Keratinocyte (primary cell): Measurements from ENCODE around the gene TBC1D22B. TPM values are rescaled to one million over a fixed set of nuclear protein-coding genes. Genes with fewer than 3 reads are reported as not detected.

ENCODE experiments used
- DNase-seq: peaks from one replicate; pipeline ENCODE4 v3.0.0-alpha.2; 2011; ENCODE audit warnings: low read depth, missing footprints, low spot score
- FAIRE-seq: peaks from 2 replicates; lab custom pipeline; 2011; peaks lifted over from hg19 to GRCh38; lab: Jason Lieb, UNC
- H2AFZ ChIP-seq: 2 replicates; pipeline ENCODE4 v1.6.0; 2012; ENCODE audit warnings: low read length, control low read depth, inconsistent platforms; ENCODE audit not compliant: control insufficient read depth
- H3K27ac ChIP-seq: 2 replicates; pipeline ENCODE4 v1.5.1; 2011; ENCODE audit warnings: low read length; ENCODE audit not compliant: control insufficient read depth, insufficient read depth
- H3K27me3 ChIP-seq: 3 replicates; pipeline ENCODE4 v1.6.0; 2011; ENCODE audit warnings: low read length; ENCODE audit not compliant: control insufficient read depth, insufficient read depth; ENCODE audit errors: extremely low read depth
- H3K36me3 ChIP-seq, 2 experiments: 2 replicates in 1 of 2; 3 replicates in 1 of 2; pipeline ENCODE4 v1.5.1; 2011; ENCODE audit warnings: low read length in 2 of 2, mild to moderate bottlenecking in 1 of 2; ENCODE audit not compliant: control insufficient read depth in 2 of 2, insufficient read depth in 2 of 2; ENCODE audit errors: extremely low read depth in 1 of 2
- H3K4me1 ChIP-seq: 3 replicates; pipeline ENCODE4 v1.5.1; 2011; ENCODE audit warnings: low read length; ENCODE audit not compliant: control insufficient read depth, insufficient read depth; ENCODE audit errors: extremely low read depth
- H3K4me2 ChIP-seq: 3 replicates; pipeline ENCODE4 v1.6.0; 2011; ENCODE audit warnings: low read depth, low read length; ENCODE audit not compliant: control insufficient read depth, insufficient read depth; ENCODE audit errors: extremely low read depth
- H3K4me3 ChIP-seq, 3 experiments: fragments of 200-600 bp in 1 of 3; sonication (generic) in 1 of 3; 2 replicates in 2 of 3; 3 replicates in 1 of 3; pipeline ENCODE4 v1.5.1; 2011 to 2016; ENCODE audit warnings: low read length in 3 of 3, mild to moderate bottlenecking in 3 of 3, control low read depth in 2 of 3, inconsistent platforms in 1 of 3, low read depth in 1 of 3, mixed read lengths in 1 of 3, mixed run types in 1 of 3, moderate library complexity in 1 of 3; ENCODE audit not compliant: control insufficient read depth in 2 of 3, insufficient read depth in 2 of 3; ENCODE audit errors: extremely low read depth in 1 of 3
- H3K79me2 ChIP-seq: 2 replicates; pipeline ENCODE4 v1.6.0; 2012; ENCODE audit warnings: low read length; ENCODE audit not compliant: control insufficient read depth, insufficient read depth
- H3K9ac ChIP-seq: 3 replicates; pipeline ENCODE4 v1.6.0; 2011; ENCODE audit warnings: low read length; ENCODE audit not compliant: control insufficient read depth, insufficient read depth; ENCODE audit errors: extremely low read depth
- H3K9me1 ChIP-seq: 3 replicates; pipeline ENCODE4 v1.6.0; 2011; ENCODE audit warnings: low read length; ENCODE audit not compliant: control insufficient read depth, insufficient read depth; ENCODE audit errors: extremely low read depth
- H3K9me3 ChIP-seq: 2 replicates; pipeline ENCODE4 v1.5.1; 2012; ENCODE audit warnings: low read depth, low read length; ENCODE audit not compliant: control insufficient read depth
- H4K20me1 ChIP-seq: 3 replicates; pipeline ENCODE4 v1.6.0; 2011; ENCODE audit warnings: low read length; ENCODE audit not compliant: control insufficient read depth, insufficient read depth; ENCODE audit errors: extremely low read depth
- EZH2 ChIP-seq: IDR thresholded peaks from one replicate; pipeline ENCODE4 v1.6.1; 2012; ENCODE audit warnings: inconsistent platforms, mild to moderate bottlenecking, low read length, moderate library complexity
- dilution Hi-C: fragments of 300-500 bp; cut with MboI; formaldehyde crosslinking; loops from one replicate; pipeline ENCODE4 v1.7.0; 2020; ENCODE audit warnings: low sequenced_read_pairs; ENCODE audit not compliant: extremely low pct_ligation_motif_present
- polyA plus RNA-seq, 5 experiments: library from polyadenylated mRNA; depleted of rRNA in 3 of 5; stranded (reverse) in 3 of 5; stranded (forward) in 1 of 5; unstranded in 1 of 5; fragments of >200 nt; gene quantifications; 1 replicate in 1 of 5; 2 replicates in 3 of 5; 3 replicates in 1 of 5; pipeline versions ENCODE4 v1.2.1 to v1.2.3, GENCODE V29; 2011 to 2012; ENCODE audit warnings: missing spikeins in 2 of 5, low read depth in 1 of 5, low replicate concordance in 1 of 5
- TF ChIP-seq, protein P1 (sequence below), 3 experiments: IDR thresholded peaks in 1 of 3; conservative IDR thresholded peaks in 1 of 3; optimal IDR thresholded peaks in 1 of 3; 2 replicates in 2 of 3; 3 replicates in 1 of 3; pipeline versions ENCODE3 to v1.5.1; 2011; ENCODE audit warnings: low read length in 3 of 3, mild to moderate bottlenecking in 3 of 3, moderate library complexity in 2 of 3, control low read depth in 1 of 3, inconsistent platforms in 1 of 3; ENCODE audit not compliant: insufficient read depth in 2 of 3; ENCODE audit errors: extremely low read depth in 1 of 3

Gene TBC1D22B
- polyA plus RNA-seq, 1 donor (not counting 4 experiments of a cell fraction or from before 2014, with no cell fraction given): 5.9 TPM

DNA sequence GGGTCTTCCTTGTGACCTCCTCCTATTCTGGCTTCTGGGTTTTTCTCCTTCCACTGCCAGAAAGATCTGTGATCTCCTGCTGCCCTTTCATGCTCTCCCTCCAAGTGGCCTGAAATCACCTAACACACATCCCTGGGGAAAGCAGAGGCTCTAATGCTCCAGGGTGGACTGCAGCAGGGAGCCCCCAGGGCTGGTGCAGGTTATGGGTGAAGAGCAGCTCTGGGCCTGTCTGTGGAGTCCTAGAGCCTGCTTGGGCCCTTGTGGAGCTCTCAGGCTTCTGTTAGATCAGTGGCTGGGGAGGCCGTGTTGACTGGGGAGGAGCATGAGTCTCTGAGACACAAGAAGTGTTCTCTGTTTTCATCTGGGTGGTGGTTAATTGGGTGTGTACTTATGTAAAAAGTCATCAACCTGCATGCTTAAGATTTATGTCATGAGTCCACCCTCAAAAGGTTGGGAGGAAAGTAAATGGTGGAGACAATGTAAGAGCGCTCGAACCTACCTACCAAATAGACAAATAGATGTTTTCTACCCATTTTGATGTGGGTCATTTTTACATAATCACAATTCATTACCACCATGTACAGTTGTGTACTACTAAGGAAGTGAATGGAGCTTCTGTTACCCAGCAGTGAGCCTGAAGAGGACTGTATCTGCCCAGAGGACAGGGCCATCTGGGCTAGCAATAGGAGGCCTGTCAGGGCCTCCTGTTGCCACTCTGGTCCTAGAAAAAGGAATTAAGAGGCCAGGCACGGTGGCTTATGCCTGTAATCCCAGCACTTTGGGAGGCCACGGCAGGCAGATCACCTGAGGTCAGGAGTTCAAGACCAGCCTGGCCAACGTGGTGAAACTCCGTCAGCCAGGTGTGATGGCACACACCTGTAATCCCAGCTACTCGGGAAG lies 64.2 kb downstream of the TBC1D22B start:
- Histone ChIP-seq H3K4me2 (no peak overlapping the region), H3K9me1 (no peaks in the 10 kb centered on the region), H3K9ac (no peak overlapping the region), H3K27me3 (no peaks in the 10 kb centered on the region), H3K79me2 (no peaks in the 10 kb centered on the region), H3K4me3 (no peak overlapping the region), H3K27ac (no peak overlapping the region), H3K9me3 (no peaks in the 10 kb centered on the region), H3K36me3 (peaks cover 18 to 19% of the 10 kb centered on the region in 2 experiments), H2AFZ (no peak overlapping the region), H4K20me1 (no peaks in the 10 kb centered on the region), H3K4me1 (peaks cover 13% of the 10 kb centered on the region)
- DNase-seq (no peak), FAIRE-seq (no peak)
- TF ChIP-seq EZH2: no peak
- dilution Hi-C loops: no loop called here

DNA sequence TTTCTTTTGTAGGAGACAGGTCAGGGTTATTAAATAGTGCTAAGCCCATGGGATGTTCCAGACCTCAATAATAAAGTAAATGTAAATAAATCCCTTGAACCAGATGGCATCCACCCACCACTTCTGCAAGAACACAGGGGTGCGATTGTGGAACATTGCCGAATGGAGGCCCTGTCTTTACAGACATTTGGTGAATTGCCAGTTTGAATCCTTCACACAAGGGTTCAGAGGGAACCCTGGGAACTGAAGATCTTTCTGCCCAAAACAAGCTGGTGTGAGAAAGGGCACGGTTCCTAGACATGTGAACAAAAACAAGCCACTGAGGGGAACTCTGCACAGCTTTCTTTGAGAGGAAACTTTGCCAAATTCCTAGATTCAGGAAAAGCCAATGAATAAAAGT lies 66.0 kb downstream of the TBC1D22B start:
- H3K79me2 ChIP-seq: no peaks in the 10 kb centered on the region
- FAIRE-seq (no peak), DNase-seq (no peak)
- no peak overlapping the region for H3K27ac ChIP-seq
- H3K36me3 ChIP-seq: peaks cover 6 to 9% of the 10 kb centered on the region in 2 experiments
- no peaks in the 10 kb centered on the region for H4K20me1 ChIP-seq
- TF ChIP-seq EZH2: no peak
- TF ChIP-seq, protein P1, sequence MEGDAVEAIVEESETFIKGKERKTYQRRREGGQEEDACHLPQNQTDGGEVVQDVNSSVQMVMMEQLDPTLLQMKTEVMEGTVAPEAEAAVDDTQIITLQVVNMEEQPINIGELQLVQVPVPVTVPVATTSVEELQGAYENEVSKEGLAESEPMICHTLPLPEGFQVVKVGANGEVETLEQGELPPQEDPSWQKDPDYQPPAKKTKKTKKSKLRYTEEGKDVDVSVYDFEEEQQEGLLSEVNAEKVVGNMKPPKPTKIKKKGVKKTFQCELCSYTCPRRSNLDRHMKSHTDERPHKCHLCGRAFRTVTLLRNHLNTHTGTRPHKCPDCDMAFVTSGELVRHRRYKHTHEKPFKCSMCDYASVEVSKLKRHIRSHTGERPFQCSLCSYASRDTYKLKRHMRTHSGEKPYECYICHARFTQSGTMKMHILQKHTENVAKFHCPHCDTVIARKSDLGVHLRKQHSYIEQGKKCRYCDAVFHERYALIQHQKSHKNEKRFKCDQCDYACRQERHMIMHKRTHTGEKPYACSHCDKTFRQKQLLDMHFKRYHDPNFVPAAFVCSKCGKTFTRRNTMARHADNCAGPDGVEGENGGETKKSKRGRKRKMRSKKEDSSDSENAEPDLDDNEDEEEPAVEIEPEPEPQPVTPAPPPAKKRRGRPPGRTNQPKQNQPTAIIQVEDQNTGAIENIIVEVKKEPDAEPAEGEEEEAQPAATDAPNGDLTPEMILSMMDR (optimal IDR thresholded peaks at IDR 0.05 in 1 of 3, IDR thresholded peaks at IDR 0.05 in 1 of 3, conservative IDR thresholded peaks at IDR 0.05 in 1 of 3; ENCODE audit: extremely low read depth in 1 of 3, insufficient read depth in 2 of 3, low read length in 3 of 3): no peak
- dilution Hi-C loops: no loop called here
- H3K27me3 ChIP-seq: no peaks in the 10 kb centered on the region
- no peaks in the 10 kb centered on the region for H3K9me3 ChIP-seq
- H3K4me3 ChIP-seq: no peak overlapping the region
- no peak overlapping the region for H2AFZ ChIP-seq
- no peaks in the 10 kb centered on the region for H3K9me1 ChIP-seq
- H3K4me1 ChIP-seq: peaks cover 13% of the 10 kb centered on the region
- no peak overlapping the region for H3K9ac ChIP-seq
- H3K4me2 ChIP-seq: no peak overlapping the region
